ENCODE data around the gene STK39. TPM values are rescaled to one million over a fixed set of nuclear protein-coding genes. Genes with fewer than 3 reads are reported as not detected.

Gene STK39
- total RNA-seq, 4 donors from 2014 or later, result 18.4 to 65.0 (median 27.1) TPM

GRCh38 chr2:168211664-168212163 lies 35.7 kb downstream of the STK39 start:
- peak; percentile 25 for ATAC-seq (ENCODE audit: low FRiP score)
- no peak for TF ChIP-seq CTCF (IDR thresholded peaks at IDR 0.05)

GRCh38 chr2:168210895-168211570 lies 36.4 kb downstream of the STK39 start:
- ATAC-seq (ENCODE audit: low FRiP score) (peak; percentile 94), DNase-seq (ENCODE audit: low spot score) (no peak)
- no peak for TF ChIP-seq CTCF (IDR thresholded peaks at IDR 0.05)

More at GRCh38 chr2:168211664-168212163, 35.7 kb downstream of the STK39 start:
- no peak for DNase-seq (ENCODE audit: low spot score)

GRCh38 chr2:168210216-168210894 lies 37.0 kb downstream of the STK39 start:
- TF ChIP-seq CTCF (IDR thresholded peaks at IDR 0.05), result no peak
- no peak for DNase-seq (ENCODE audit: low spot score)
- ATAC-seq (ENCODE audit: low FRiP score), result no peak

GRCh38 chr2:168208652-168209051 lies 38.7 kb downstream of the STK39 start:
- no peak for TF ChIP-seq CTCF (IDR thresholded peaks at IDR 0.05)
- no peak for DNase-seq (ENCODE audit: low spot score)
- no peak for ATAC-seq (ENCODE audit: low FRiP score)

- TF ChIP-seq CTCF (IDR thresholded peaks at IDR 0.05), result no peak
- DNase-seq (ENCODE audit: low spot score), result no peak
- ATAC-seq (ENCODE audit: low FRiP score), result no peak
Measured at GRCh38 chr2:168207851-168208250, 39.5 kb downstream of the STK39 start.

- no peak for DNase-seq (ENCODE audit: low spot score)
- no peak for TF ChIP-seq CTCF (IDR thresholded peaks at IDR 0.05)
- no peak for ATAC-seq (ENCODE audit: low FRiP score)
Measured at GRCh38 chr2:168203762-168204693, 43.4 kb downstream of the STK39 start.
